GM12801 (cell line): Measurements from ENCODE around the gene OAS2.

Experiments
- CTCF ChIP-seq: IDR thresholded peaks from one replicate; pipeline ENCODE4 v1.5.1; 2011; ENCODE audit warnings: control low read depth; ENCODE audit not compliant: insufficient read length; ENCODE audit errors: extremely low read depth

The OAS2 gene

DNA sequence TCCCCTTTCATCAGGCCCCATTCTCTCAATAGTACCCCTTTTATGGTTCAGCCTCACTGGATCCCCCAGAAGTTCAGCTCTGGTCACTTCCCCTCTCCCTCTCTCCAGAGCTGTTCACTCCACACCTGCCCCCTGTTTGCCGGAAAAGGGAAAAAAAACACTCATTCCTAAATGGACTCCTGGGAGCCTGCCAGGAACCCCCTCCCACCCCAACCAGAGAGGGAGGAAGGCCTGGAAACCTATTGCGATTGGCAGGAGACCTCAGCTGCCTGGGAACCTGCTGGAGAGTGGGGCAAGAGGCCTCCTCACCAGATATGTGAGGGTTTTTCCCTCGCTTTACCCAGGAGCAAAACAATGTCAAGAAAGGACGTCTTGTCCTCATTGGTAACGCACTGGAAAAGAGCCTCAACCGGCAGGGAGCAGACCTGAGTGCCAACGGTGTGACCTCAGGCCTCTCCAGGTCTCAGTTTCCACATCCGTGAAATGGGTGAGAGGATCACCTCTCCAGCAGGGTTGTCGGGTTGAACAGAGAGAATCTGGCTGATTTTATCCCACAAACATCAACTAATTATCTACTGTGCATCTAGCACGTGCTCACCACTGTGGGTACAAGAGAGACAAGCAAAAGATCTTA lies 82.9 kb downstream of the OAS2 start:
- TF ChIP-seq CTCF: no peak
